NCI-H2107 treated with DMSO at 0.1 percent for 48 hours (cell line): ENCODE data around the gene WNT4.

Experiments
- DNase-seq: peaks from one replicate; lab custom pipeline; 2025; ENCODE audit not compliant: unreplicated experiment; lab: John Stamatoyannopoulos, UW

Gene WNT4

DNA sequence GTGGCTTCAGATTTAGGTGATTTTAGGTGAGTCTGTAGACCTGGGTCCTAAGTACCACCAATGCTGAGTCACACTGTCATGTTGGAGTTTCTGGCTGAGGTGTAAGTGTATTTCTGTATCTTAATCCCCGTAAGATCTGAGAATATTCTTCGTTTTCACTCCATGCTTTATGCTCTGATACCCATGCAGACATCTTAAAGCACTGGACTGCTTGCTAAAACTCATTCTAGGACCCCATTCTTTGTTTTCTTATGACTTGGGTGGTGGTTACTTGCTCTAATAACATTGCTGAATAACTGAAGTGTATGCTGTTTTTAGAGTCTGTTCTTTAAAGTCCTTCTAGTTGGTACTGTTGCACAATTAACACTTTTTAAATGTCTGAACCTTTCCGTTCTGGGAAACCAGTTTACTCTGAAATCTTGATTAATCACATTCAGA, 53.7 kb downstream of the WNT4 start:
- DNase-seq = no peak

- no peak for DNase-seq
Measured at GRCh38 chr1:22088331-22088730, 54.6 kb downstream of the WNT4 start.

DNA sequence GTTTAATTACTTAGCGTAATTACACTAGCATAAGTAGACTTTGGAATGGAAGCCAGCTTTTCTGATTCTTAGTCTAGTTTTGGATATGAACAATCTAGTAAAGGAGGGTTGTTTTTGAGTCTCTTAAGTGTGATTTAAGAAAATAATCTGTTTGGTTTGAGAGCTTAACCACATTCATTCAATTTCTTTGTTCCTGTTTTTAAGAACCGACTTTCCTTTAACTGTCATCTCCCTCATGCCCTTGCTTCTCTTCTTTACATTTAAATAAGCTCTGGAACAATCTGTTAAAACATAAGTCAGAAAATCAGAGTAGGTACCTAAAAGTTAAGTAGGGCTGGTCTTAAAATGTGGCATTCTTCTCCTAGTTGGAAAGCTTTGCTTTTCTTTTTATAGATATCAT, 62.7 kb downstream of the WNT4 start:
- no peak for DNase-seq

GRCh38 chr1:22078133-22078532, 64.8 kb downstream of the WNT4 start:
- DNase-seq = no peak

DNA sequence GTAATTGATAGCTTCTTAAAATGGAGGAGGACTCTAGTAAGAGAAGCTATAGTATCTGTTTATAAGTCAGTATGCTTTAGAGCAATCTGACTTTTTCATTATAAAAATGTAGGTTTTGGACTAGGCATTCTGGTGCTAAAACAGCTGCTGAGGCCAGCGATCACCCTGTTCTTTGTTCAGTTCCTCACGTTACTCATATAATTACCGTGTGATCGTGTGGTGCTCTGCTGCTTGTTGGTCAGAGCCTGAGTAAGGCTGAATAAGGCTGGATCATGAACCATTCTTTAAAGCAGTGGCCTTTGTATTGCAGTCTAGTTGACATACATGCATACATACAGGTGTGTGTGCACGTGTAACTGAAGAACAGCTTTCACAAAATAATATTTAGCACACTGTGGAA, 65.2 kb downstream of the WNT4 start:
- DNase-seq = peak; percentile 6

- DNase-seq = no peak
Measured at GRCh38 chr1:22076346-22076745, 66.6 kb downstream of the WNT4 start.

GRCh38 chr1:22075718-22076117, 67.2 kb downstream of the WNT4 start:
- no peak for DNase-seq

GRCh38 chr1:22074803-22075202, 68.1 kb downstream of the WNT4 start:
- no peak for DNase-seq

DNA sequence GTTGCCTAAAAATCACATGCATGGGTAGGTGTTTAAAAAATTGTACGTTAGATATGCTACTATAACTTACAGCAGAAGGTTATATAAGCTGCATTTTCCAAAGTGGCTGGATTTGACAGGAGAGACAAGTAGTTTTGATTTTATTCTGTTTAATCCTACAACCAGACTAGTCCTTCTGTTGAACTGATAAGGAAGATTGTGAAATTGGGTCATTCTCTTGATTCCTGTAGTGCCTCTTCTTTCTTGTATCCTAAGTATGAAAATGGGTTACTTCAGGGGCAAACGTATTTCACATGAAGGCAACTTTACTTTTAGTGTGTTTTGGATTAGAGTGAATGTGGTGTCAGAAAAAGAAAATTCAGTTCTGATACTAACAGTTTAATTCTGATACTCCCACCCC, 71.4 kb downstream of the WNT4 start:
- no peak for DNase-seq
